GM12892 (cell line): Measurements from ENCODE around the gene EML1.
"Not testable (repeated sequence)": the region's sequence is repeated elsewhere in the genome, so short reads cannot be mapped to it uniquely, and the experiment has no call there.

ENCODE experiments used
- POLR2A ChIP-seq: IDR thresholded peaks from 2 replicates; pipeline ENCODE4 v1.6.1; 2011; ENCODE audit warnings: low read depth, low read length, control low read depth
- POLR2AphosphoS5 ChIP-seq: IDR thresholded peaks from 2 replicates; pipeline ENCODE4 v1.6.1; 2011; ENCODE audit warnings: low read depth, low read length, control low read depth

- not testable (repeated sequence) for TF ChIP-seq POLR2A, POLR2AphosphoS5
Observed at GRCh38 chr14:99949011-99949732, 156.0 kb downstream of the EML1 start.
